HepG2 (cell line): ENCODE measurements around the gene VAMP2. TPM values are rescaled to one million over a fixed set of nuclear protein-coding genes. Genes with fewer than 3 reads are reported as not detected.

Experiments used
- HINFP ChIP-seq: sonication (generic); formaldehyde crosslinking; IDR thresholded peaks from 2 replicates; pipeline ENCODE4 v1.4.0; 2020; ENCODE audit warnings: low read depth, mild to moderate bottlenecking, missing genetic modification reagents
- PPARG ChIP-seq: conservative IDR thresholded peaks from 2 replicates; pipeline ENCODE4 v1.6.1; 2016; ENCODE audit warnings: missing biosample characterization, missing genetic modification reagents
- RFXAP ChIP-seq: sonication (generic); formaldehyde crosslinking; IDR thresholded peaks from 2 replicates; pipeline ENCODE4 v1.4.0; 2020; ENCODE audit warnings: missing genetic modification reagents, borderline replicate concordance
- SKI ChIP-seq: fragments of 450-650 bp; IDR thresholded peaks from one replicate; pipeline ENCODE4 v1.6.1; 2018; ENCODE audit warnings: mild to moderate bottlenecking; ENCODE audit not compliant: partially characterized antibody
- SYNCRIP ChIP-seq: fragments of 200-400 bp; formaldehyde crosslinking; IDR thresholded peaks from 2 replicates; pipeline ENCODE4 v1.6.1; 2018; ENCODE audit warnings: mild to moderate bottlenecking, low read depth, low read length; ENCODE audit not compliant: insufficient read depth
- TGIF2 ChIP-seq: IDR thresholded peaks from 2 replicates; pipeline ENCODE4 v1.6.1; 2016; ENCODE audit warnings: control low read depth, missing compliant biosample characterization
- U2AF2 ChIP-seq: fragments of 200-400 bp; formaldehyde crosslinking; IDR thresholded peaks from 2 replicates; pipeline ENCODE4 v1.6.1; 2017; ENCODE audit warnings: low read depth, mild to moderate bottlenecking, low read length
- ZBTB4 ChIP-seq: sonication (generic); formaldehyde crosslinking; IDR thresholded peaks from 2 replicates; pipeline ENCODE4 v1.4.0; 2020; ENCODE audit warnings: missing genetic modification reagents, mild to moderate bottlenecking, borderline replicate concordance
- ZFYVE20 ChIP-seq: sonication (generic); formaldehyde crosslinking; IDR thresholded peaks from 2 replicates; pipeline ENCODE4 v1.8.0; 2023; ENCODE audit warnings: low read depth, mild to moderate bottlenecking, moderate library complexity, missing genetic modification reagents, borderline replicate concordance
- ZNF589 ChIP-seq: sonication (generic); formaldehyde crosslinking; conservative IDR thresholded peaks from 2 replicates; pipeline ENCODE4 v1.8.0; 2022; ENCODE audit warnings: mild to moderate bottlenecking, moderate library complexity, missing genetic modification reagents
- polyA plus RNA-seq, 8 experiments: library from polyadenylated mRNA; depleted of rRNA in 3 of 8; stranded (reverse) in 7 of 8; unstranded in 1 of 8; fragments of >200 nt; fragmentation: Illumina TruSeq in 4 of 8; extraction: Trizol in 4 of 8; gene quantifications; 2 replicates each; pipeline versions ENCODE4 v1.2.1 to v1.2.3, GENCODE V29; 2011 to 2016; ENCODE audit warnings: low read depth in 4 of 8, missing spikeins in 1 of 8, mixed read lengths in 1 of 8; ENCODE audit not compliant: insufficient read depth in 1 of 8
- total RNA-seq, 5 experiments: library from RNA; depleted of rRNA; stranded (reverse); fragments of >200 nt; fragmentation: Illumina TruSeq; extraction: Trizol; gene quantifications; 2 replicates each; pipeline ENCODE4 v1.2.3, GENCODE V29; 2016; ENCODE audit warnings: low read depth in 1 of 5
- TF ChIP-seq, protein P1 (sequence below): sonication (generic); formaldehyde crosslinking; conservative IDR thresholded peaks from 2 replicates; pipeline ENCODE4 v1.4.0; 2020; ENCODE audit warnings: missing genetic modification reagents
- TF ChIP-seq, protein P2 (sequence below): sonication (generic); formaldehyde crosslinking; IDR thresholded peaks from one replicate; pipeline ENCODE4 v1.5.1; 2020; ENCODE audit warnings: mild to moderate bottlenecking, missing genetic modification reagents; ENCODE audit errors: not compliant biosample characterization

Gene VAMP2
- total and polyA plus RNA-seq, 2 of the 13 experiments (the other 11 are each of a cell fraction or from before 2014, with no cell fraction given) = 3.9 to 17.2 TPM

- TF ChIP-seq SYNCRIP (no peak), RFXAP (CRISPR knock-in tag) (peak; percentile 59; the same call in 1 of the 2 replicates), U2AF2 (no peak), TGIF2 (CRISPR knock-in tag) (no peak; the same call in 1 of the 2 replicates), SKI (no peak), ZFYVE20 (no peak), HINFP (CRISPR knock-in tag) (no peak), ZBTB4 (CRISPR knock-in tag) (no peak), PPARG (CRISPR knock-in tag) (no peak), ZNF589 (CRISPR knock-in tag) (no peak)
- TF ChIP-seq, protein P1, sequence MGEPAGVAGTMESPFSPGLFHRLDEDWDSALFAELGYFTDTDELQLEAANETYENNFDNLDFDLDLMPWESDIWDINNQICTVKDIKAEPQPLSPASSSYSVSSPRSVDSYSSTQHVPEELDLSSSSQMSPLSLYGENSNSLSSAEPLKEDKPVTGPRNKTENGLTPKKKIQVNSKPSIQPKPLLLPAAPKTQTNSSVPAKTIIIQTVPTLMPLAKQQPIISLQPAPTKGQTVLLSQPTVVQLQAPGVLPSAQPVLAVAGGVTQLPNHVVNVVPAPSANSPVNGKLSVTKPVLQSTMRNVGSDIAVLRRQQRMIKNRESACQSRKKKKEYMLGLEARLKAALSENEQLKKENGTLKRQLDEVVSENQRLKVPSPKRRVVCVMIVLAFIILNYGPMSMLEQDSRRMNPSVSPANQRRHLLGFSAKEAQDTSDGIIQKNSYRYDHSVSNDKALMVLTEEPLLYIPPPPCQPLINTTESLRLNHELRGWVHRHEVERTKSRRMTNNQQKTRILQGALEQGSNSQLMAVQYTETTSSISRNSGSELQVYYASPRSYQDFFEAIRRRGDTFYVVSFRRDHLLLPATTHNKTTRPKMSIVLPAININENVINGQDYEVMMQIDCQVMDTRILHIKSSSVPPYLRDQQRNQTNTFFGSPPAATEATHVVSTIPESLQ (CRISPR knock-in tag) = no peak
- TF ChIP-seq, protein P2, sequence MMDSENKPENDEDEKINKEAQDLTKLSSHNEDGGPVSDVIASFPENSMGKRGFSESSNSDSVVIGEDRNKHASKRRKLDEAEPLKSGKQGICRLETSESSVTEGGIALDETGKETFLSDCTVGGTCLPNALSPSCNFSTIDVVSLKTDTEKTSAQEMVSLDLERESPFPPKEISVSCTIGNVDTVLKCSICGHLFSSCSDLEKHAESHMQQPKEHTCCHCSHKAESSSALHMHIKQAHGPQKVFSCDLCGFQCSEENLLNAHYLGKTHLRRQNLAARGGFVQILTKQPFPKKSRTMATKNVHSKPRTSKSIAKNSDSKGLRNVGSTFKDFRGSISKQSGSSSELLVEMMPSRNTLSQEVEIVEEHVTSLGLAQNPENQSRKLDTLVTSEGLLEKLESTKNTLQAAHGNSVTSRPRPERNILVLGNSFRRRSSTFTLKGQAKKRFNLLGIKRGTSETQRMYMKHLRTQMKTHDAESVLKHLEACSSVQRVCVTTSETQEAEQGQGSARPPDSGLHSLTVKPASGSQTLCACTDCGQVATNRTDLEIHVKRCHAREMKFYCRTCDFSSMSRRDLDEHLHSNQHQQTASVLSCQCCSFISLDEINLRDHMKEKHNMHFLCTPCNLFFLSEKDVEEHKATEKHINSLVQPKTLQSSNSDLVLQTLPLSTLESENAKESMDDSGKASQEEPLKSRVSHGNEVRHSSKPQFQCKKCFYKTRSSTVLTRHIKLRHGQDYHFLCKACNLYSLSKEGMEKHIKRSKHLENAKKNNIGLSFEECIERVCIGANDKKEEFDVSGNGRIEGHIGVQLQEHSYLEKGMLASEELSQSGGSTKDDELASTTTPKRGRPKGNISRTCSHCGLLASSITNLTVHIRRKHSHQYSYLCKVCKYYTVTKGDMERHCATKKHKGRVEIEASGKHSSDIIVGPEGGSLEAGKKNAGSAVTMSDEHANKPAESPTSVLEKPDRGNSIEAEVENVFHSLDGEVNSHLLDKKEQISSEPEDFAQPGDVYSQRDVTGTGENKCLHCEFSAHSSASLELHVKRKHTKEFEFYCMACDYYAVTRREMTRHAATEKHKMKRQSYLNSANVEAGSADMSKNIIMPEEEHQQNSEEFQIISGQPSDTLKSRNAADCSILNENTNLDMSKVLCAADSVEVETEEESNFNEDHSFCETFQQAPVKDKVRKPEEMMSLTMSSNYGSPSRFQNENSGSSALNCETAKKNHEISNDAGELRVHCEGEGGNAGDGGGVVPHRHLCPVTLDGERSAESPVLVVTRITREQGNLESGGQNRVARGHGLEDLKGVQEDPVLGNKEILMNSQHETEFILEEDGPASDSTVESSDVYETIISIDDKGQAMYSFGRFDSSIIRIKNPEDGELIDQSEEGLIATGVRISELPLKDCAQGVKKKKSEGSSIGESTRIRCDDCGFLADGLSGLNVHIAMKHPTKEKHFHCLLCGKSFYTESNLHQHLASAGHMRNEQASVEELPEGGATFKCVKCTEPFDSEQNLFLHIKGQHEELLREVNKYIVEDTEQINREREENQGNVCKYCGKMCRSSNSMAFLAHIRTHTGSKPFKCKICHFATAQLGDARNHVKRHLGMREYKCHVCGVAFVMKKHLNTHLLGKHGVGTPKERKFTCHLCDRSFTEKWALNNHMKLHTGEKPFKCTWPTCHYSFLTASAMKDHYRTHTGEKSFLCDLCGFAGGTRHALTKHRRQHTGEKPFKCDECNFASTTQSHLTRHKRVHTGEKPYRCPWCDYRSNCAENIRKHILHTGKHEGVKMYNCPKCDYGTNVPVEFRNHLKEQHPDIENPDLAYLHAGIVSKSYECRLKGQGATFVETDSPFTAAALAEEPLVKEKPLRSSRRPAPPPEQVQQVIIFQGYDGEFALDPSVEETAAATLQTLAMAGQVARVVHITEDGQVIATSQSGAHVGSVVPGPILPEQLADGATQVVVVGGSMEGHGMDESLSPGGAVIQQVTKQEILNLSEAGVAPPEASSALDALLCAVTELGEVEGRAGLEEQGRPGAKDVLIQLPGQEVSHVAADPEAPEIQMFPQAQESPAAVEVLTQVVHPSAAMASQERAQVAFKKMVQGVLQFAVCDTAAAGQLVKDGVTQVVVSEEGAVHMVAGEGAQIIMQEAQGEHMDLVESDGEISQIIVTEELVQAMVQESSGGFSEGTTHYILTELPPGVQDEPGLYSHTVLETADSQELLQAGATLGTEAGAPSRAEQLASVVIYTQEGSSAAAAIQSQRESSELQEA (CRISPR knock-in tag) = no peak
Measured at GRCh38 chr17:8176197-8176940, 13.6 kb upstream of the VAMP2 start, which contains the start of gene TMEM107 (continued).
